KBM-7 (cell line): Measurements from ENCODE around the gene TASL.
"Not testable (repeated sequence)": the region's sequence is repeated elsewhere in the genome, so short reads cannot be mapped to it uniquely, and the experiment has no call there.

Experiments used
- DNase-seq: peaks from one replicate; pipeline ENCODE4 v3.0.0-alpha.2; 2015
- in situ Hi-C: fragments of 300-500 bp; cut with MboI; formaldehyde crosslinking; loops from 2 replicates; pipeline ENCODE4 v1.14.3; 2020; ENCODE audit warnings: low sequenced_read_pairs, low pct_unique_long_range_greater_than_20kb, mixed read lengths

The TASL gene

GRCh38 chrX:30577362-30577991 lies at the start of gene TASL:
TSS of gene TASL (minus strand) at chrX:30577766. CDS start at chrX:30560355, 17,411 bp downstream.
- peak; percentile 98 for DNase-seq

GRCh38 chrX:30626402-30626801 lies 48.8 kb upstream of the TASL start:
- in situ Hi-C loops = no loop called here
- no peak for DNase-seq

More at GRCh38 chrX:30577362-30577991, at the start of gene TASL:
- in situ Hi-C loops = no loop called here

- DNase-seq = no peak
- in situ Hi-C loops = no loop called here
These were observed 44.8 kb upstream of the TASL start for GRCh38 chrX:30622361-30622760.

- peak; percentile 25 for DNase-seq
- in situ Hi-C loops = no loop called here
These were observed 43.5 kb upstream of the TASL start for GRCh38 chrX:30620980-30621618.

- in situ Hi-C loops = no loop called here
- no peak for DNase-seq
These were observed 42.6 kb upstream of the TASL start for GRCh38 chrX:30620125-30620524.

- DNase-seq = peak; percentile 52
- in situ Hi-C loops = no loop called here
These were observed 40.7 kb upstream of the TASL start for GRCh38 chrX:30618160-30618765.

- in situ Hi-C loops = no loop called here
- DNase-seq = no peak
These were observed 37.7 kb upstream of the TASL start for GRCh38 chrX:30615229-30615628.

GRCh38 chrX:30613721-30614120 lies 36.2 kb upstream of the TASL start:
- in situ Hi-C loops = no loop called here
- no peak for DNase-seq

GRCh38 chrX:30612250-30612655 lies 34.7 kb upstream of the TASL start:
- DNase-seq = no peak
- in situ Hi-C loops = no loop called here

- no peak for DNase-seq
- in situ Hi-C loops = no loop called here
These were observed 32.5 kb upstream of the TASL start for GRCh38 chrX:30610026-30610425.

- no peak for DNase-seq
- in situ Hi-C loops = no loop called here
These were observed 29.6 kb upstream of the TASL start for GRCh38 chrX:30607155-30607554.

GRCh38 chrX:30600269-30601176 lies 23.0 kb upstream of the TASL start:
- in situ Hi-C loops, DNase-seq: not testable (repeated sequence)

GRCh38 chrX:30597216-30598012 lies 19.8 kb upstream of the TASL start:
- DNase-seq = peak; percentile 74
- in situ Hi-C loops = no loop called here

GRCh38 chrX:30593440-30594200 lies 16.1 kb upstream of the TASL start:
- in situ Hi-C loops = no loop called here

GRCh38 chrX:30592831-30593230 lies 15.3 kb upstream of the TASL start:
- in situ Hi-C loops = no loop called here
- peak; percentile 54 for DNase-seq

More at GRCh38 chrX:30593440-30594200, 16.1 kb upstream of the TASL start:
- no peak for DNase-seq

GRCh38 chrX:30590368-30590767 lies 12.8 kb upstream of the TASL start:
- no peak for DNase-seq
- in situ Hi-C loops = no loop called here

- DNase-seq = peak; percentile 76
- in situ Hi-C loops = no loop called here
These were observed 11.8 kb upstream of the TASL start for GRCh38 chrX:30589146-30589888.
